Cardiac muscle cell (in vitro differentiated cells and primary cell): Measurements from ENCODE around the gene NF1. TPM values are rescaled to one million over a fixed set of nuclear protein-coding genes. Genes with fewer than 3 reads are reported as not detected.

Source experiments
- DNase-seq, 2 donors: peaks; one replicate each; pipeline versions ENCODE4 v3.0.0 to v3.0.0-alpha.2; 2010 to 2017; ENCODE audit warnings: low read depth in 1 of 2, low spot score in 1 of 2
- H3K27ac ChIP-seq: fragments of 200-600 bp; sonication (generic); 2 replicates; pipeline ENCODE4 v1.5.1; 2016
- H3K27me3 ChIP-seq: fragments of 200-600 bp; sonication (generic); 2 replicates; pipeline ENCODE4 v1.6.0; 2016; ENCODE audit warnings: control low read depth
- H3K36me3 ChIP-seq: fragments of 200-600 bp; sonication (generic); 2 replicates; pipeline ENCODE4 v1.5.1; 2016; ENCODE audit warnings: control low read depth
- H3K4me1 ChIP-seq: fragments of 200-600 bp; sonication (generic); 2 replicates; pipeline ENCODE4 v1.8.1; 2017; ENCODE audit warnings: low read depth, mild to moderate bottlenecking, mixed run types
- H3K4me3 ChIP-seq: fragments of 200-600 bp; sonication (generic); 2 replicates; pipeline ENCODE4 v1.5.1; 2016; ENCODE audit warnings: mild to moderate bottlenecking
- H3K9me3 ChIP-seq: fragments of 200-600 bp; sonication (generic); 2 replicates; pipeline ENCODE4 v1.5.1; 2017; ENCODE audit warnings: low read depth, mild to moderate bottlenecking, control low read depth
- CTCF ChIP-seq: IDR thresholded peaks from 2 replicates; pipeline ENCODE4 v1.5.1; 2012; ENCODE audit warnings: low read depth, mild to moderate bottlenecking, low read length
- polyA plus RNA-seq: library from polyadenylated mRNA; unstranded; fragments of >200 nt; fragmentation: Nextera tagmentation; extraction: Ambion mirVana; gene quantifications from 2 replicates; pipeline ENCODE4 v1.2.1, GENCODE V29; 2016
- total RNA-seq: library from RNA; depleted of rRNA; stranded (reverse); fragments of >200 nt; gene quantifications from 2 replicates; pipeline ENCODE4 v1.2.3, GENCODE V29; 2016

The NF1 gene
- total and polyA plus RNA-seq, 2 experiments from 2014 or later: 17.7 to 32.9 TPM

GRCh38 chr17:31272236-31272635 lies 177.5 kb downstream of the NF1 start:
- H3K27me3 ChIP-seq: no peaks in the 10 kb centered on the region
- DNase-seq: no peak
- no peaks in the 10 kb centered on the region for H3K9me3 ChIP-seq
- TF ChIP-seq CTCF: no peak
- H3K4me3 ChIP-seq: no peak overlapping the region
- H3K4me1 ChIP-seq: no peaks in the 10 kb centered on the region
- H3K36me3 ChIP-seq: peaks cover 19% of the 10 kb centered on the region
- no peak overlapping the region for H3K27ac ChIP-seq

DNA sequence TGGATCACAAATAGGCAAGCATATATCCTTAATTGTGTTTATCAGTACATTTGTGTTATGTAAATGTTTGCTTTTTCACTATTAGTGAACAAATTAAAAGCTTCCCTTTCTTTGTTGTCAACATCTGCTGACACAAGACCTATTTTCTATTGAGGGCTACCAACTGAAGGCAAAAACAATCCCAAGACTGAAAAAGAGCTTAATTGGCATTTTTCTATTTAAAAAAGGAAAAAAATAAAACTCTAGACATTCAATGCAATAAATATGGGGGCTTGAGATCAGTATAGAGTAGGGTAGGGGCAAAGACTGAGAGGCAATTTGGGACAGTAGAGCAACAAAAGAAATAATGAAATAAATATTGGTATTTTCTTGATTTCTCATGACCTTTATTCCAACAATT lies 178.0 kb downstream of the NF1 start:
- no peak for DNase-seq
- Histone ChIP-seq H3K4me1 (no peaks in the 10 kb centered on the region), H3K9me3 (no peaks in the 10 kb centered on the region), H3K27me3 (no peaks in the 10 kb centered on the region), H3K4me3 (no peak overlapping the region), H3K27ac (no peak overlapping the region), H3K36me3 (peaks cover 19% of the 10 kb centered on the region)
- TF ChIP-seq CTCF: no peak

DNA sequence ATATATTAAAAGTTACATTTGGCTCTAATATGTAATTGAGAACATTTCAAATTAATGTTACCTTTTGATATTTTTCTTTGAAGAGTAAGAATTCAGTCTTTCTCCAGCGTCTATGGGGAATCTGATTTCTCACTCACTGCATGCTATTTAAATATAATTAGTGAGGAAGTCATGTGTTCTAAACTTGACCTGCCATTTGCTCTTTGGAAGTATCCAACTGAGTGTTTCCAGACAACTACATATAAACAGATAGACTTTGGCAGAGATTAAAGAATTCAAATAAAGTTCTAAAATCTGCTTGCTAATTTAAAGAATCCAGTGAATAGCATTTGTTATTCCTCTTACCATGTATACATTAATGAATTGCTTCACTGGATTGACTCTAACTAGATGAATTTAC lies 178.7 kb downstream of the NF1 start:
- no peak for DNase-seq
- Histone ChIP-seq H3K4me1 (no peaks in the 10 kb centered on the region), H3K27ac (no peak overlapping the region), H3K36me3 (peaks cover 21% of the 10 kb centered on the region), H3K9me3 (no peaks in the 10 kb centered on the region), H3K27me3 (no peaks in the 10 kb centered on the region), H3K4me3 (no peak overlapping the region)
- no peak for TF ChIP-seq CTCF

DNA sequence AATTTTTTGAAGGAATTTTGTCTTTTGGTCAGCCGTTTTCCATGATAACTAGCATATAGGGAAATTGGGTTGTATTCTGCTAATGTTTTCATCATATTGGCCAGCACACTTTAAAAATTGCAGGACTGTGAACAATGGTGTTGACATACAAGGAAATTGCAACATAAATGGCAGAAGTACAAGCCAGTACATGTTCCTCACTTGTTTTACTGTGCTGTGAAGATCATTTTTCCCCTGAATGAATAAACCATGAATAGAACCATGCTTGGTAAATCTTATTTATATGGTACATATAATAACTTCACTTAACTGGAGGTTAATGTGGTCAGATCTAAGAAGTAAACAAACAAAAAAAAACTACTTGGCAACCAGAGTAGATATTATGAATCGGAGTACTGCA lies 179.5 kb downstream of the NF1 start:
- H3K27me3 ChIP-seq: no peaks in the 10 kb centered on the region
- no peak overlapping the region for H3K27ac ChIP-seq
- no peaks in the 10 kb centered on the region for H3K9me3 ChIP-seq
- no peaks in the 10 kb centered on the region for H3K4me1 ChIP-seq
- peak in 1 of 2 donors; percentile 92 for DNase-seq
- H3K36me3 ChIP-seq: peaks cover 25% of the 10 kb centered on the region
- TF ChIP-seq CTCF: no peak
- no peak overlapping the region for H3K4me3 ChIP-seq

DNA sequence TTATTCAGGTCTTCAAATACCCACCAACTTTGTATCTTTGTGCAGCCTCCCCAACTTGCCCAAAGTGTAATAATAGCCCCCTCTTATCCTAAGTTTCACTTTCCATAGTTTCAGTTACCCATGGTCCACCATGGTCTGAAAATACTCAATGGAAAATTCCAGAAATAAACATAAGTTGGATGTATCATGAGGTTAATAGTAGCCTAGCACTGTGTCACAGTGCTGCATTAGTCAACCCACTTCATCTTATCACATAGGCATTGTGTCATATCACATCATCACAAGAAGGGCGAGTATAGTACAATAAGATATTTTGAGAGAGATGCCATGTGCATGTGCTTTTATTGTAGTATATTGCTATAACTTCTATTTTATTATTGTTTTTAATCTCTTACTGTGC lies 180.3 kb downstream of the NF1 start:
- no peak for TF ChIP-seq CTCF

DNA sequence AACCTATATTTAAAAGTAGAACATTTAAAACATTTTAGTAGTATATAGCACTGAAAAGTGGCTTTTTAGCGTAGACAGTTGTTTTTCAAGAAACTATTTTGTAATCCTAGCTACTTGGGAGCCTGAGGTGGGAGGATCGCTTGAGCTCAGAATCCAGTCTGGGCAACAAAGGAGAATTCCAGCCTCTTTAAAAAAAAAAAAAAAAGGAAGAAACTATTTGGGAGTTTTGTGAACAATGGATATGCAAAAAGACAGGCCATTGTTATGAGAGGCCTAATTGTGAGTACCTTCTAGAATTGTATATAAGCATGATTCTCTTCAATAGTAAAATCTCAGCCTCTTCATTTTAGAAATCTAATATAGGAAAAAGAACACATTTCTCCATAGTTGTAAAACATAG lies 184.6 kb downstream of the NF1 start:
- Histone ChIP-seq H3K4me1 (no peaks in the 10 kb centered on the region), H3K36me3 (peaks cover 23% of the 10 kb centered on the region), H3K9me3 (no peaks in the 10 kb centered on the region), H3K4me3 (no peak overlapping the region), H3K27me3 (no peaks in the 10 kb centered on the region), H3K27ac (no peak overlapping the region)
- DNase-seq: peak in 1 of 2 donors; percentile 41
- TF ChIP-seq CTCF: no peak

More for the DNA sequence above, 180.3 kb downstream of the NF1 start:
- H3K9me3 ChIP-seq: no peaks in the 10 kb centered on the region
- H3K27me3 ChIP-seq: no peaks in the 10 kb centered on the region
- H3K4me3 ChIP-seq: no peak overlapping the region
- no peak overlapping the region for H3K27ac ChIP-seq
- no peaks in the 10 kb centered on the region for H3K4me1 ChIP-seq
- DNase-seq: no peak
- peaks cover 26% of the 10 kb centered on the region for H3K36me3 ChIP-seq
